Esophagus muscularis mucosa (tissue), 4 donors: ENCODE results near the gene PTBP1. TPM values are rescaled to one million over a fixed set of nuclear protein-coding genes. Genes with fewer than 3 reads are reported as not detected.

Source experiments
- DNase-seq: peaks from one replicate; pipeline ENCODE4 v3.0.0-alpha.2; 2017; ENCODE audit errors: extremely low spot score
- H3K27ac ChIP-seq, 4 donors: fragments of 200-600 bp; sonication (generic); replicated peaks in 1 of 4; 1 replicate in 3 of 4; 2 replicates in 1 of 4; pipeline ENCODE4 v1.5.1; 2016 to 2019; ENCODE audit warnings: mild to moderate bottlenecking in 1 of 4
- H3K27me3 ChIP-seq, 4 donors: fragments of 200-600 bp; sonication (generic); one replicate each; pipeline versions ENCODE4 v1.5.1 to v1.6.0; 2016 to 2019
- H3K36me3 ChIP-seq, 4 donors: fragments of 200-600 bp; sonication (generic); one replicate each; pipeline ENCODE4 v1.5.1; 2016 to 2019
- H3K4me1 ChIP-seq, 4 donors: fragments of 200-600 bp; sonication (generic); one replicate each; pipeline ENCODE4 v1.5.1; 2016 to 2019
- H3K4me3 ChIP-seq, 4 donors: fragments of 200-600 bp; sonication (generic); 1 replicate in 2 of 4; 2 replicates in 2 of 4; pipeline ENCODE4 v1.5.1; 2016 to 2019; ENCODE audit warnings: mild to moderate bottlenecking in 4 of 4, moderate library complexity in 1 of 4
- H3K9me3 ChIP-seq, 4 donors: fragments of 200-600 bp; sonication (generic); 1 replicate in 3 of 4; 2 replicates in 1 of 4; pipeline ENCODE4 v1.5.1; 2016 to 2019
- CTCF ChIP-seq, 3 experiments: fragments of 200-600 bp in 2 of 3; fragments of 450-650 bp in 1 of 3; sonication (generic) in 2 of 3; IDR thresholded peaks; one replicate each; pipeline ENCODE4 v1.5.1; 2017 to 2019; ENCODE audit warnings: antibody characterized with exemption in 3 of 3, mild to moderate bottlenecking in 2 of 3, moderate library complexity in 1 of 3
- EP300 ChIP-seq: sonication (generic); formaldehyde crosslinking; IDR thresholded peaks from one replicate; pipeline ENCODE4 v1.6.1; 2017; ENCODE audit warnings: antibody characterized with exemption
- POLR2A ChIP-seq: fragments of 450-650 bp; IDR thresholded peaks from one replicate; pipeline ENCODE4 v1.6.1; 2017; ENCODE audit warnings: antibody characterized with exemption, moderate library complexity, mild to moderate bottlenecking, low read depth
- POLR2AphosphoS5 ChIP-seq, 2 donors: sonication (generic); formaldehyde crosslinking; IDR thresholded peaks; one replicate each; pipeline ENCODE4 v1.6.1; 2017; ENCODE audit warnings: antibody characterized with exemption in 2 of 2
- WGBS: methylation state at CpG from one replicate; pipeline ENCODE4 v1.1.5; 2018; 5-methylcytosine and 5-hydroxymethylcytosine counted together
- intact Hi-C: fragments of 100-400 bp; cut with DNase I; formaldehyde crosslinking; loops from one replicate; pipeline ENCODE4 v1.15.1; 2023
- total RNA-seq, 4 donors: library from RNA; depleted of rRNA; stranded (reverse); fragments of >200 nt; gene quantifications; one replicate each; pipeline versions ENCODE4 v1.1.0 to v1.2.1, GENCODE V29; 2016

PTBP1 gene
- total RNA-seq, 4 donors from 2014 or later: 76.8 to 110 (median 95.3) TPM

- Histone ChIP-seq H3K27me3 (peaks cover 0 to 24% (median 0%) of the 10 kb centered on the region in 4 donors), H3K9me3 (no peaks in the 10 kb centered on the region), H3K27ac (no peak overlapping the region), H3K4me1 (peaks cover 7 to 34% (median 13%) of the 10 kb centered on the region in 4 donors), H3K4me3 (no peak overlapping the region), H3K36me3 (no peaks in the 10 kb centered on the region)
- TF ChIP-seq CTCF (IDR thresholded peaks at IDR 0.05) (no peak), POLR2A (no peak), EP300 (no peak), POLR2AphosphoS5 (IDR thresholded peaks at IDR 0.05) (no peak)
- DNase-seq: no peak
- intact Hi-C loops: no loop called here
- 92% methylated on average over 8 of the region's 15 CpGs for WGBS
These were observed 16.3 kb upstream of the PTBP1 start for GRCh38 chr19:780935-781334.

DNA sequence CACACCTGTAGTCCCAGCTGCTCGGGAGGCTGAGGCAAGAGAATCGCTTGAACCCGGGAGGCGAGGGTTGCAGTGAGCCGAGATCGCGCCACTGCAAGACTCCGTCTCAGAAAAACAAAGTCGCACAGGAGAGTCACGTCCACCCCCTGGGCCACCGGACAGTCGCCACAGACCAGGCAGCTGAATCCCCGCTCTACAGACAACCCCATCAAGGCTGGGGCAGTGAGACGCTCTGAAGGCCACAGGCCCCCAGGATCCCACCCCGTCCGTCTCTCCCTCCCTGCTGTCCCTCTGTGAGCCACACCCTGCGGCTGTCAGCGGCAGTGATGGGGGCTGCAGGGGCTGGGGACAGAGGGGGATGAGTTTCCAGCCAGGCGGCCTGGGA lies 15.5 kb upstream of the PTBP1 start:
- peak overlapping the region in 3 of 4 donors; percentile 12 to 34 (median 18) for H3K4me3 ChIP-seq
- WGBS: 90% methylated on average over 16 of the region's 19 CpGs
- peaks cover 7 to 34% (median 13%) of the 10 kb centered on the region in 4 donors for H3K4me1 ChIP-seq
- TF ChIP-seq POLR2A (no peak), EP300 (no peak), POLR2AphosphoS5 (IDR thresholded peaks at IDR 0.05) (no peak), CTCF (IDR thresholded peaks at IDR 0.05) (no peak)
- no peaks in the 10 kb centered on the region for H3K36me3 ChIP-seq
- H3K9me3 ChIP-seq: no peaks in the 10 kb centered on the region
- intact Hi-C loops: no loop called here
- peak overlapping the region in 3 of 4 donors; percentile 37 to 61 (median 60) for H3K27ac ChIP-seq
- H3K27me3 ChIP-seq: peaks cover 0 to 22% (median 0%) of the 10 kb centered on the region in 4 donors
- no peak for DNase-seq

DNA sequence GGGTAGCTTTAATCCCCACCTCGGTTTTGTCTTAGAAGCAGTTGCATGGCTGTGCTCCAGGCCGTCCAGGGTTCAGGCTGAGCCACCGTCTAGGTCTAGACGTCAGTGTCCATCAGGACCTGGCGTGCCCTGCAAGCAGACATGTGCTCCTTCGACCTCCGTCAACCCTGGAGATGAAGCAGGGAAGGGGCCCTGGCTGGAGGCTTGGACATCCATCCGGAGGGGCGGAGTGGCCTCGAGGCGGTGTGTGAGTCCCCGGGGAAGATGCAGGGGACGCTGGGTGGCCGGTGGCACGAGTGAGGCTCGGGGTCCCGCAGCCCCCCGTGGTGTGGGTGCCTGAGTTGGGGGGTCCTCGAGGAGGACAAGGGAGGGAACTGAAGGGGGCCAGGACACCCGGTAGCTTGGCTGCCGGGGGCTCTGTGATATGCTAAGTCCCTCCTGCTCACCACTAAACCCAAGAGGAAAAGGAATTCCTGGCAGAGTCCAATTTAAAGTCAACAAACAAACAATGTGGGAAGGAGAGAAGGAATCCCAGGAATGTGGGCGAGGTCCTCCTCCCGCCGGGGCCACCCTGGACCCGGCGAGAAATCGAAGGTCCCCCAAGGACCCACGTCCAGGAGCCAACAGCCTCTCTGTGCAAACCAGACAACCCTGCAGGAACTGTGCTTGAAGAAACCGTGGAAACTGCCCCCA lies 14.9 kb upstream of the PTBP1 start:
- H3K36me3 ChIP-seq: no peaks in the 10 kb centered on the region

GRCh38 chr19:782878-783668 lies 14.2 kb upstream of the PTBP1 start:
- intact Hi-C loops: no loop called here

More for the DNA sequence above, 14.9 kb upstream of the PTBP1 start:
- WGBS: 48% methylated on average over 14 of the region's 29 CpGs
- H3K27ac ChIP-seq: peak overlapping the region in 3 of 4 donors; percentile 37 to 61 (median 60)
- no peak for DNase-seq
- intact Hi-C loops: no loop called here
- H3K4me3 ChIP-seq: peak overlapping the region; percentile 12 to 34 (median 18)
- no peak for TF ChIP-seq POLR2A
- no peak for TF ChIP-seq CTCF (IDR thresholded peaks at IDR 0.05)
- TF ChIP-seq POLR2AphosphoS5 (IDR thresholded peaks at IDR 0.05): no peak
- TF ChIP-seq EP300: no peak
- no peaks in the 10 kb centered on the region for H3K9me3 ChIP-seq
- H3K4me1 ChIP-seq: peaks cover 7 to 34% (median 13%) of the 10 kb centered on the region in 4 donors
- H3K27me3 ChIP-seq: peaks cover 0 to 21% (median 0%) of the 10 kb centered on the region in 4 donors

More at GRCh38 chr19:782878-783668, 14.2 kb upstream of the PTBP1 start:
- Histone ChIP-seq H3K4me3 (peak overlapping the region in 2 of 4 donors; percentile 17 to 18), H3K4me1 (peaks cover 7 to 34% (median 16%) of the 10 kb centered on the region in 4 donors), H3K36me3 (no peaks in the 10 kb centered on the region), H3K27ac (peak overlapping the region; percentile 6 to 61 (median 51)), H3K9me3 (no peaks in the 10 kb centered on the region), H3K27me3 (peaks cover 0 to 21% (median 0%) of the 10 kb centered on the region in 4 donors)
- TF ChIP-seq CTCF (IDR thresholded peaks at IDR 0.05): no peak
- TF ChIP-seq POLR2AphosphoS5 (IDR thresholded peaks at IDR 0.05): no peak
- no peak for TF ChIP-seq EP300
- TF ChIP-seq POLR2A: no peak
- WGBS: 73% methylated on average over 30 of the region's 30 CpGs
- no peak for DNase-seq
